GM12878 (cell line): ENCODE measurements around the gene F12. TPM values are rescaled to one million over a fixed set of nuclear protein-coding genes. Genes with fewer than 3 reads are reported as not detected.

Experiments
- ATAC-seq: fragments of 200-7000 bp; cut with Tn5 transposase; 3 replicates; pipeline ENCODE4 v1.9.1; 2020; ENCODE audit warnings: mild to moderate bottlenecking, moderate library complexity
- BruUV-seq: library from RNA; stranded (reverse); fragments of 400-500 nt; replicated peaks from 2 replicates; lab custom pipeline; 2021; lab: Mats Ljungman, UMichigan
- CTCF ChIA-PET: fragments of 300-600 bp; sonication (Branson Sonifier 250); formaldehyde crosslinking; extraction: SDS; loops from one replicate; lab custom pipeline; 2021; ENCODE audit warnings: inconsistent platforms; lab: Yijun Ruan, JAX
- POLR2A ChIA-PET: fragments of 350-600 bp; formaldehyde crosslinking; extraction: SDS; loops from one replicate; lab custom pipeline; 2021; ENCODE audit warnings: inconsistent platforms; lab: Charles Lee
- RAD21 ChIA-PET: fragments of 300-600 bp; sonication (Branson Sonifier 250); formaldehyde crosslinking; loops from one replicate; lab custom pipeline; 2023; ENCODE audit warnings: antibody characterized with exemption; ENCODE audit not compliant: unreplicated experiment; lab: Charles Lee
- SMC1A ChIA-PET: fragments of 300-600 bp; sonication (Branson Sonifier 250); formaldehyde crosslinking; loops from one replicate; lab custom pipeline; 2023; ENCODE audit not compliant: unreplicated experiment, uncharacterized antibody; lab: Charles Lee
- DNase-seq: peaks from one replicate; pipeline ENCODE4 v3.0.0-alpha.2; 2011; ENCODE audit warnings: low read depth, low spot score
- FAIRE-seq: peaks from 3 replicates; lab custom pipeline; 2011; peaks lifted over from hg19 to GRCh38; lab: Jason Lieb, UNC
- H2AFZ ChIP-seq: 2 replicates; pipeline ENCODE4 v1.6.0; 2011; ENCODE audit warnings: low read depth, low read length, control low read depth; ENCODE audit not compliant: control insufficient read depth
- H3K27ac ChIP-seq: 2 replicates; pipeline ENCODE4 v1.5.1; 2011; ENCODE audit warnings: control low read depth; ENCODE audit not compliant: control insufficient read depth, insufficient read depth
- H3K27me3 ChIP-seq, 2 experiments: replicated peaks in 1 of 2; 2 replicates each; pipeline versions ENCODE4 v1.6.0 to v1.6.1; 2011; ENCODE audit warnings: low read length in 1 of 2; ENCODE audit not compliant: control insufficient read depth in 2 of 2, insufficient read depth in 2 of 2
- H3K36me3 ChIP-seq, 2 experiments: 2 replicates each; pipeline ENCODE4 v1.5.1; 2011; ENCODE audit warnings: low read length in 1 of 2; ENCODE audit not compliant: control insufficient read depth in 2 of 2, insufficient read depth in 2 of 2
- H3K4me1 ChIP-seq: 2 replicates; pipeline ENCODE4 v1.6.1; 2011; ENCODE audit warnings: mild to moderate bottlenecking, low read length, moderate library complexity, mixed read lengths; ENCODE audit not compliant: control insufficient read depth, insufficient read depth
- H3K4me2 ChIP-seq: 2 replicates; pipeline ENCODE4 v1.6.0; 2011; ENCODE audit warnings: control low read depth; ENCODE audit not compliant: control insufficient read depth, insufficient read depth
- H3K4me3 ChIP-seq: fragments of 200-600 bp; sonication (generic); 2 replicates; pipeline ENCODE4 v1.5.1; 2016
- H3K79me2 ChIP-seq: 2 replicates; pipeline ENCODE4 v1.6.0; 2011; ENCODE audit warnings: low read length; ENCODE audit not compliant: control insufficient read depth, insufficient read depth
- H3K9ac ChIP-seq: 2 replicates; pipeline ENCODE4 v1.8.0; 2011; ENCODE audit warnings: low read length, control low read depth, mixed read lengths; ENCODE audit not compliant: control insufficient read depth, insufficient read depth
- H3K9me3 ChIP-seq: replicated peaks from 3 replicates; pipeline ENCODE4 v1.5.1; 2011; ENCODE audit warnings: mild to moderate bottlenecking, low read length; ENCODE audit not compliant: control insufficient read depth, insufficient read depth
- H4K20me1 ChIP-seq: 2 replicates; pipeline ENCODE4 v1.6.0; 2011; ENCODE audit not compliant: control insufficient read depth, insufficient read depth
- BHLHE40 ChIP-seq, 2 experiments: fragments of 450-650 bp in 1 of 2; IDR thresholded peaks; 2 replicates each; pipeline ENCODE4 v1.6.1; 2011 to 2017; ENCODE audit warnings: low read depth in 2 of 2, borderline replicate concordance in 1 of 2, improper control_type of control experiment in 1 of 2, low read length in 1 of 2, mild to moderate bottlenecking in 1 of 2
- CREM ChIP-seq: IDR thresholded peaks from 2 replicates; pipeline ENCODE4 v1.6.1; 2014; ENCODE audit warnings: antibody characterized with exemption, low read depth
- EGR1 ChIP-seq, 2 experiments: IDR thresholded peaks; 1 replicate in 1 of 2; 2 replicates in 1 of 2; pipeline ENCODE4 v1.6.1; 2011 to 2012; ENCODE audit warnings: low read depth in 2 of 2, low read length in 2 of 2, borderline replicate concordance in 1 of 2, mild to moderate bottlenecking in 1 of 2, moderate library complexity in 1 of 2
- FOS ChIP-seq: IDR thresholded peaks from 3 replicates; pipeline ENCODE4 v1.6.1; 2011; ENCODE audit warnings: borderline replicate concordance; ENCODE audit not compliant: insufficient read length; ENCODE audit errors: extremely low read depth
- HDAC2 ChIP-seq: fragments of 200-600 bp; sonication (generic); IDR thresholded peaks from 2 replicates; pipeline ENCODE4 v1.6.1; 2017
- HDGF ChIP-seq: fragments of 450-650 bp; IDR thresholded peaks from 2 replicates; pipeline ENCODE4 v1.6.1; 2016; ENCODE audit warnings: antibody characterized with exemption
- IRF5 ChIP-seq: fragments of 450-650 bp; IDR thresholded peaks from 2 replicates; pipeline ENCODE4 v1.6.1; 2017; ENCODE audit warnings: borderline replicate concordance
- JUND ChIP-seq: IDR thresholded peaks from 2 replicates; pipeline ENCODE4 v1.6.1; 2012; ENCODE audit warnings: low read depth, mild to moderate bottlenecking, low read length, improper control_type of control experiment, moderate library complexity
- LARP7 ChIP-seq: fragments of 450-650 bp; IDR thresholded peaks from 2 replicates; pipeline ENCODE4 v1.6.1; 2017; ENCODE audit warnings: mild to moderate bottlenecking
- NFYA ChIP-seq: IDR thresholded peaks from 2 replicates; pipeline ENCODE4 v1.6.1; 2011; ENCODE audit warnings: low read depth, mild to moderate bottlenecking, low read length, improper control_type of control experiment, borderline replicate concordance
- NR2C1 ChIP-seq: fragments of 450-650 bp; IDR thresholded peaks from 2 replicates; pipeline ENCODE4 v1.6.1; 2017; ENCODE audit warnings: antibody characterized with exemption, mild to moderate bottlenecking, moderate library complexity
- NR2F1 ChIP-seq: fragments of 450-650 bp; conservative IDR thresholded peaks from 2 replicates; pipeline ENCODE4 v1.6.1; 2017; ENCODE audit warnings: mild to moderate bottlenecking
- RB1 ChIP-seq: fragments of 450-650 bp; formaldehyde crosslinking; IDR thresholded peaks from 2 replicates; pipeline ENCODE4 v1.6.1; 2017; ENCODE audit warnings: mild to moderate bottlenecking, borderline replicate concordance
- RELA ChIP-seq: fragments of 450-650 bp; IDR thresholded peaks from 2 replicates; pipeline ENCODE4 v1.8.0; 2014; ENCODE audit warnings: borderline replicate concordance; ENCODE audit not compliant: partially characterized antibody
- RFX5 ChIP-seq: IDR thresholded peaks from 2 replicates; pipeline ENCODE4 v1.6.1; 2011; ENCODE audit warnings: low read depth, low read length, improper control_type of control experiment
- SKIL ChIP-seq: fragments of 450-650 bp; IDR thresholded peaks from 2 replicates; pipeline ENCODE4 v1.6.1; 2017; ENCODE audit warnings: mild to moderate bottlenecking, low read depth, inconsistent platforms; ENCODE audit not compliant: poor library complexity, severe bottlenecking
- SMARCA5 ChIP-seq: fragments of 450-650 bp; IDR thresholded peaks from 2 replicates; pipeline ENCODE4 v1.6.1; 2017; ENCODE audit warnings: mild to moderate bottlenecking
- SMC3 ChIP-seq: IDR thresholded peaks from 2 replicates; pipeline ENCODE4 v1.6.1; 2011; ENCODE audit warnings: low read length, improper control_type of control experiment, borderline replicate concordance
- TCF12 ChIP-seq: IDR thresholded peaks from 2 replicates; pipeline ENCODE4 v1.6.1; 2011; ENCODE audit warnings: low read depth, mild to moderate bottlenecking, low read length
- ZNF384 ChIP-seq: IDR thresholded peaks from 2 replicates; pipeline ENCODE4 v1.6.1; 2012; ENCODE audit warnings: low read depth, mild to moderate bottlenecking, low read length, improper control_type of control experiment, borderline replicate concordance
- WGBS: methylation state at CpG from one replicate; pipeline ENCODE4 v1.1.6; 2016; ENCODE audit warnings: low lambda C conversion rate; ENCODE audit not compliant: insufficient replicate concordance, insufficient coverage; ENCODE audit errors: missing lambda C conversion rate; 5-methylcytosine and 5-hydroxymethylcytosine counted together
- in situ Hi-C: fragments of 300-500 bp; cut with MboI; formaldehyde crosslinking; loops from 9 replicates; pipeline ENCODE4 v1.14.3; 2018; ENCODE audit warnings: mixed read lengths
- intact Hi-C: fragments of 100-400 bp; cut with micrococcal nuclease; formaldehyde crosslinking; loops from one replicate; pipeline ENCODE4 v1.14.2; 2022; ENCODE audit not compliant: unreplicated experiment
- polyA plus RNA-seq, 11 experiments: library from polyadenylated mRNA; depleted of rRNA in 4 of 11; unstranded in 6 of 11; stranded (reverse) in 5 of 11; fragments of >200 nt; fragmentation: Nextera tagmentation in 4 of 11; fragmentation: Illumina TruSeq in 1 of 11; extraction: Ambion mirVana in 4 of 11; extraction: Trizol in 1 of 11; gene quantifications; 1 replicate in 1 of 11; 2 replicates in 10 of 11; pipeline versions ENCODE4 v1.2.1 to v1.2.3, GENCODE V29; 2011 to 2016; ENCODE audit warnings: inconsistent platforms in 2 of 11, missing spikeins in 2 of 11, low read depth in 1 of 11
- total RNA-seq, 4 experiments: library from RNA; depleted of rRNA in 3 of 4; stranded (reverse); fragments of >200 nt in 3 of 4; fragmentation: Illumina TruSeq in 1 of 4; extraction: Trizol in 1 of 4; gene quantifications; 2 replicates each; pipeline versions ENCODE4 v1.2.1 to v1.2.3, GENCODE V29; 2013 to 2021

The F12 gene
- total and polyA plus RNA-seq, 10 of the 15 experiments (the other 5 are each of a cell fraction or from before 2014, with no cell fraction given), result 0.25 to 11.3 (median 5.5) TPM

- CTCF ChIA-PET, result interaction anchor here (0.5 to 16.4 kb wide), 36 partner anchors 11 to 795 kb away, joined by 3 to 391 read pairs (median 6); partner anchors contain the start of genes DBN1, DOK3, GRK6 and LMAN2
- POLR2A ChIA-PET, result interaction anchor here (0.8 to 13.6 kb wide), 17 partner anchors 10 to 153 kb away, joined by 3 to 358 read pairs (median 6); partner anchors contain the start of genes GRK6, MXD3 and PDLIM7
- peak overlapping the region; percentile 98 for H3K4me2 ChIP-seq
- H3K4me1 ChIP-seq, result peaks cover 11% of the 10 kb centered on the region
- peak overlapping the region; percentile 67 for H3K27ac ChIP-seq
- peak overlapping the region; percentile 61; the same call in 1 of the 2 replicates for H3K9ac ChIP-seq
- FAIRE-seq, result peak; percentile 85
- no peaks in the 10 kb centered on the region; the same call in 1 of the 2 replicates for H3K79me2 ChIP-seq
- peak overlapping the region; percentile 82 for H3K4me3 ChIP-seq
- no peaks in the 10 kb centered on the region for H3K9me3 ChIP-seq
- H3K27me3 ChIP-seq, result no peaks in the 10 kb centered on the region
- in situ Hi-C loops, result no loop called here
- intact Hi-C loops, result loop anchor here (2.0 kb wide), 2 partner anchors 28 to 42 kb away; partner anchors contain the start of gene GRK6
- no peaks in the 10 kb centered on the region for H3K36me3 ChIP-seq
- ATAC-seq, result peak; percentile 70
- DNase-seq, result no peak
- RAD21 ChIA-PET, result interaction anchor here (0.6 to 13.5 kb wide), 19 partner anchors 10 to 699 kb away, joined by 3 to 291 read pairs (median 6); partner anchors contain the start of genes DOK3, F12, GRK6 and PDLIM7
- no TSS peak for BruUV-seq
- H2AFZ ChIP-seq, result peak overlapping the region; percentile 77
- WGBS, result 1% methylated on average over 79 of the region's 80 CpGs
- no peaks in the 10 kb centered on the region for H4K20me1 ChIP-seq
- SMC1A ChIA-PET, result interaction anchor here (0.8 to 5.1 kb wide), 9 partner anchors 11 to 136 kb away, joined by 4 to 92 read pairs (median 11); partner anchors contain the start of genes F12, GRK6, PDLIM7 and PFN3
- TF ChIP-seq NR2C1 (peak; percentile 46; the same call in 1 of the 2 replicates), BHLHE40 (IDR thresholded peaks at IDR 0.05; ENCODE audit: borderline replicate concordance in 1 of 2, low read depth in 2 of 2, low read length in 1 of 2) (peak; percentile 89 to 99), TCF12 (0 out of 2 replicates have a peak, but pooled peaks have one; percentile 13), ZNF384 (no peak), HDAC2 (no peak), FOS (no peak), IRF5 (peak; percentile 55), HDGF (0 out of 2 replicates have a peak, but pooled peaks have one; percentile 31), JUND (0 out of 2 replicates have a peak, but pooled peaks have one; percentile 6), NFYA (no peak), SMARCA5 (peak; percentile 96), SMC3 (peak; percentile 34; the same call in 1 of the 2 replicates), NR2F1 (peak; percentile 35; the same call in 1 of the 2 replicates), RB1 (peak; percentile 33; the same call in 1 of the 2 replicates), RFX5 (no peak), CREM (peak; percentile 48), EGR1 (IDR thresholded peaks at IDR 0.05; ENCODE audit: borderline replicate concordance in 1 of 2, low read depth in 2 of 2, low read length in 2 of 2) (peak in 1 of 2 experiments; percentile 93; a peak in 2 of 3 replicates), SKIL (no peak), RELA (peak; percentile 43), LARP7 (peak; percentile 79)
These were observed 45.8 kb upstream of the F12 start for GRCh38 chr5:177455036-177455660.
